Mononuclear cell (primary cell): ENCODE results near the gene ERFE. TPM values are rescaled to one million over a fixed set of nuclear protein-coding genes. Genes with fewer than 3 reads are reported as not detected.

Experiments used
- H3K27me3 ChIP-seq: 2 replicates; pipeline ENCODE4 v1.6.0; 2011; ENCODE audit warnings: low read length, control low read depth; ENCODE audit not compliant: insufficient read depth
- H3K4me1 ChIP-seq: 2 replicates; pipeline ENCODE4 v1.5.1; 2011; ENCODE audit warnings: mild to moderate bottlenecking, low read length, control low read depth; ENCODE audit not compliant: insufficient read depth
- H3K4me3 ChIP-seq: 2 replicates; pipeline ENCODE4 v1.5.1; 2011; ENCODE audit warnings: mild to moderate bottlenecking, low read length, moderate library complexity
- H3K9me3 ChIP-seq: 2 replicates; pipeline ENCODE4 v1.5.1; 2011; ENCODE audit warnings: low read depth, mild to moderate bottlenecking, control low read depth, low read length
- total RNA-seq: library from RNA; depleted of rRNA; stranded (reverse); fragments of >200 nt; gene quantifications from one replicate; pipeline ENCODE4 v1.2.3, GENCODE V29; 2012

ERFE gene
- total RNA-seq, 1 donor: 0.10 TPM

- Histone ChIP-seq H3K4me1 (peaks cover 30% of the 10 kb centered on the region), H3K4me3 (no peak overlapping the region), H3K9me3 (no peaks in the 10 kb centered on the region)
These were observed 17.0 kb upstream of the ERFE start for GRCh38 chr2:238141541-238142318.

GRCh38 chr2:238142382-238143205, 16.2 kb upstream of the ERFE start:
- Histone ChIP-seq H3K4me3 (no peak overlapping the region), H3K4me1 (peaks cover 25% of the 10 kb centered on the region), H3K27me3 (no peaks in the 10 kb centered on the region), H3K9me3 (no peaks in the 10 kb centered on the region)

More at GRCh38 chr2:238141541-238142318, 17.0 kb upstream of the ERFE start:
- H3K27me3 ChIP-seq: no peaks in the 10 kb centered on the region

- Histone ChIP-seq H3K9me3 (no peaks in the 10 kb centered on the region), H3K4me3 (no peak overlapping the region), H3K4me1 (peaks cover 17% of the 10 kb centered on the region), H3K27me3 (no peaks in the 10 kb centered on the region)
These were observed 15.4 kb upstream of the ERFE start for GRCh38 chr2:238143239-238143951.

GRCh38 chr2:238144262-238144661, 14.5 kb upstream of the ERFE start:
- Histone ChIP-seq H3K27me3 (no peaks in the 10 kb centered on the region), H3K9me3 (no peaks in the 10 kb centered on the region), H3K4me1 (peaks cover 15% of the 10 kb centered on the region), H3K4me3 (no peak overlapping the region)

GRCh38 chr2:238145046-238145445, 13.7 kb upstream of the ERFE start:
- peaks cover 15% of the 10 kb centered on the region for H3K4me1 ChIP-seq

GRCh38 chr2:238145851-238146250, 12.9 kb upstream of the ERFE start:
- Histone ChIP-seq H3K4me3 (no peak overlapping the region), H3K27me3 (no peaks in the 10 kb centered on the region), H3K9me3 (no peaks in the 10 kb centered on the region), H3K4me1 (peaks cover 15% of the 10 kb centered on the region)

More at GRCh38 chr2:238145046-238145445, 13.7 kb upstream of the ERFE start:
- Histone ChIP-seq H3K9me3 (no peaks in the 10 kb centered on the region), H3K27me3 (no peaks in the 10 kb centered on the region), H3K4me3 (no peak overlapping the region)

GRCh38 chr2:238146884-238147544, 11.8 kb upstream of the ERFE start:
- H3K4me1 ChIP-seq: peaks cover 3% of the 10 kb centered on the region
- H3K27me3 ChIP-seq: no peaks in the 10 kb centered on the region
- H3K4me3 ChIP-seq: no peak overlapping the region
- H3K9me3 ChIP-seq: no peaks in the 10 kb centered on the region

GRCh38 chr2:238148981-238149380, 9.8 kb upstream of the ERFE start:
- H3K4me1 ChIP-seq: no peaks in the 10 kb centered on the region
- no peak overlapping the region for H3K4me3 ChIP-seq
- no peaks in the 10 kb centered on the region for H3K9me3 ChIP-seq
- H3K27me3 ChIP-seq: no peaks in the 10 kb centered on the region

- Histone ChIP-seq H3K4me3 (no peak overlapping the region), H3K4me1 (no peaks in the 10 kb centered on the region), H3K27me3 (no peaks in the 10 kb centered on the region), H3K9me3 (no peaks in the 10 kb centered on the region)
These were observed 8.8 kb upstream of the ERFE start for GRCh38 chr2:238149841-238150572.

GRCh38 chr2:238150686-238151085, 8.1 kb upstream of the ERFE start:
- H3K9me3 ChIP-seq: no peaks in the 10 kb centered on the region
- H3K27me3 ChIP-seq: no peaks in the 10 kb centered on the region
- no peak overlapping the region for H3K4me3 ChIP-seq
- no peaks in the 10 kb centered on the region for H3K4me1 ChIP-seq

GRCh38 chr2:238151205-238151604, 7.6 kb upstream of the ERFE start:
- H3K9me3 ChIP-seq: no peaks in the 10 kb centered on the region
- no peaks in the 10 kb centered on the region for H3K27me3 ChIP-seq
- H3K4me1 ChIP-seq: no peaks in the 10 kb centered on the region
- no peak overlapping the region for H3K4me3 ChIP-seq

GRCh38 chr2:238151628-238152235, 7.0 kb upstream of the ERFE start:
- no peaks in the 10 kb centered on the region for H3K9me3 ChIP-seq
- H3K27me3 ChIP-seq: no peaks in the 10 kb centered on the region
- H3K4me3 ChIP-seq: no peak overlapping the region

GRCh38 chr2:238152771-238153688, 5.7 kb upstream of the ERFE start:
- no peak overlapping the region for H3K4me3 ChIP-seq
- H3K9me3 ChIP-seq: no peaks in the 10 kb centered on the region
- no peaks in the 10 kb centered on the region for H3K4me1 ChIP-seq
- no peaks in the 10 kb centered on the region for H3K27me3 ChIP-seq

More at GRCh38 chr2:238151628-238152235, 7.0 kb upstream of the ERFE start:
- no peaks in the 10 kb centered on the region for H3K4me1 ChIP-seq
